ENCODE measurements around the gene ATXN7L3.
A peak's percentile ranks its signal among the peaks of the same experiment; 100 is the strongest.

ATXN7L3 gene

DNA sequence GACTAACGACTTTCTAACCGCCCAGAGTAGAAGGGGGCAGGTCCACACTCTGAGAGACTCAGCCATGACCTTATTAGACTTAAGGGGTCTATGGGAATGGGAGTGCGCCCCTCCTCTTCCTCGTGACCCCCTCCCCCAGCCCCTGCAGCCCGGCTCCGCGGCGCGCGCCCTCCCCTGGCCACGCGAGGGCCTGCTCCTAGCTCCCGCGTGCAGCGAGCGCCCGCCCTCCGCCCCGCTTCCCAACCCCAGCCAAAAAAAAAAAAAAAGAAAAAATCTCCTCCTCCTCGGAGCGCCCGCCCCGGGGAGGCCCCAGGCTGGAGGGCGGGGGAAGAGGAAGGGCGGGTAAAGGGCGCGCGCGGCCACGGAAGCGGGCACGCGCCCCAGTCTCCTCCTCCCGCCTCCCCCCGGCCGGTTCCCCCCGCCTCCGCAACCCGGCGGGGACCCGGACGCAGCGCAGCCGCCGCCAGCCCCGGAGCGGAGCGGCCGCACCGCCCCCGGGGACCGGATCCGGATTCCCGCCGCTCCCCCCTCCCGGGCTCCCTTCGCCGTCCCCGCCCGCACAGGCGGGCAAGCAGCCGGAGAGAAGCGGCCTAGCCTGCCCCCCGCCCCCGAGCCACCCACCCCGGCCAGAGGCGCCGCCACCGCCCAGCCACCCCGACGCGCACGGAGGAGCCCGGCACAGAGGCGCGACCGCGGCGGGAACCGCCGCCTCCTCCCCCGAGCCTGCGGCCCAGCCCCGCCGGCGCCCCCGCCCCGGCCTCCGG is 18.8 kb upstream of the ATXN7L3 start:
- peak; percentile 85 for DNase-seq

DNA sequence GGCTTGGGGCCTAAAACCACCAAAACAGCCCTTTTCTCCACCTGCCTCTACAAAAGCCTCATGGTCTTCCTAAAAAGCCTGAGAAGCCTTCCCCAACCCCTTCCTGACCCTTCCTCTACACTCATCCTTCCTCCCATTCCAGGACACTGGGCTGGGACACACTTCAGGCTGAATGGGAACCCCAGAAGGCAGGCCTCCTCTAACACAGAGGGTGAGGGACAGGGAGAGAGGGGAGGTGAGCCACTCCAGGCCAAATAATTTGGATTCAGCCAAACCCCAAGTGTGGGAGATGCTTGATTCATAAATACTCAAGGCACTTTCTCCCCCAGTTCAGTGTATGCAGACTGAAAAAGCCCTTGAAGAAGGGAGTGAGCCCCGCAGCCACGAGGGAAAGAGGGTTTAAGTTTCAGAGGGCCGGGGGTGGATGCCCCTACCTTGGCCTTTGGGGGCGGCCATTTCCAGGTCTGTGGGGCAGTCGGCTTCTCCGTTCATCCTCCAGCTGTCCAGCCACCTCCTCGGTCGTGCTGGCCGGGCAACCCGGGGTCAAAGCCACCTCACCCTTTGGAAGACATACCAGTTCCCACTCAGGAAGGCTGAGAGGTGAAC is 18.2 kb upstream of the ATXN7L3 start:
- DNase-seq = no peak

DNA sequence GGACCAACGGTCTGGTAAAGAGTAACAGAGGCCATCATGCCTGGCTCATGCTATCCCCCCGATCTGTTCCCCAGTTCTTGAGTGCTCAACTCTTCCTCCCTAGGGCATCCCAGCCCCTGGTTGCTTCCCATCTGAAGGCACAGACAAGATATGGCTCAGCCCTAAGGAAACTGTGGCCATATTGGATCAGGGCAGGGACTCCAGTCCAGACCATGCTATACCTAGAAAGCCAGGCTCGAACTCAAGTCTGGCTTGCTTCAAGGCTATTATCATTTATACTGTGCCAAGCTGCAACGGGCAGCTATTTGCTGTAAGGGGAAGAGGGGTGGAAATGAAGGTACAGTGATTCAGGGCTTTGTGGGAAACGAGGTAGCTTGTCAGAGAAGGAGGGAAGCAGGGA is 17.0 kb upstream of the ATXN7L3 start:
- no peak for DNase-seq

DNA sequence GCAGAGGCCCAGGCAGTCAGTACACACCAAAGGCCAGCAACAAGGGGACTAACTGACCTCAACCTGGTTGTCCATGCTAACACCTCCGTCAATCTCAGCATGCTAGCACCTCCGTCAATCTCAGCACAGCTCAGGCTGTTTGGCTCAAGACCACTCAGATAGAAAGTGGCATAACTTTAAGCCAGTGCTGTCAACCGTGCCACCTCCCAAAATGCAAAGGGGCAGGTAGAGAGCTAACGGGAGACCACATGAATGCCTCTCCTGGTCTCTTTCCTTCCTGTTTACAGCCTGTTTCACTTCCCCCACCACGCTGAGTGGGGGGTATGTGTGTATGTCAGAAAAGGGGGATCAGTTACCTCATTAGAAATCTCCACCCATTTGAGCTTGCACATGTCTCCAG is 16.5 kb upstream of the ATXN7L3 start:
- no peak for DNase-seq

DNA sequence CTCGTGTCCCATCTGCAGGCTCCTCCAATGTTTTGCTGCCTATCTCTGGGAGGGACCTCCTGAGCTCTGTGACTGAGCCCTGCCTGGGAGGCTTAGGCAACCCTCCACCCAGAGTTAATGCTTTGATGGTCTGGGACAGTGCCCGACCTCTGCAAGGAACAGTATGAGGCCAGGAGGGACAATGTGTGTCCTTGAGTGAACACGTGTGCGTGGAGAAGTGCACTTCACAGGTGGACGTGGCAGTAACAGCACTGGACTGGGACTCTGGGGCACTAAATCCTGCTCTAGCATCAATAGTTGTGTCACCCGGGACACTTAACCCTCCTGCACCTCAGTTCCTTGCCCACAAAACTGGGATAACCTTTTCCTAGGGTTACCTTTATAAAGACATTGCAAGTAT is 15.2 kb upstream of the ATXN7L3 start:
- DNase-seq = no peak

DNA sequence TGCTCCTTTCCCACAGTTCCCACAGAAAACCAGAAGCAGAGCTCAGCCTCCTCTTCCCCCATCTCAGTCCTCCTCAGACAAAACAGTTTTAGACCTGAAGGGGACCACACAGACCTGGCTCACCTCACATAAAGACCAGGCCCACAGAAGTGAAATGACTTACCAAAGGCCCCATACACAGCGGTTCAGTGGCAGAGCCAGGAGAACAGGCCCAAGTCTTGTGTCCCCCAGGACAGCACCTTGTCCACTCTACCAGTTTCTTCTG is 14.5 kb upstream of the ATXN7L3 start:
- DNase-seq = no peak

DNA sequence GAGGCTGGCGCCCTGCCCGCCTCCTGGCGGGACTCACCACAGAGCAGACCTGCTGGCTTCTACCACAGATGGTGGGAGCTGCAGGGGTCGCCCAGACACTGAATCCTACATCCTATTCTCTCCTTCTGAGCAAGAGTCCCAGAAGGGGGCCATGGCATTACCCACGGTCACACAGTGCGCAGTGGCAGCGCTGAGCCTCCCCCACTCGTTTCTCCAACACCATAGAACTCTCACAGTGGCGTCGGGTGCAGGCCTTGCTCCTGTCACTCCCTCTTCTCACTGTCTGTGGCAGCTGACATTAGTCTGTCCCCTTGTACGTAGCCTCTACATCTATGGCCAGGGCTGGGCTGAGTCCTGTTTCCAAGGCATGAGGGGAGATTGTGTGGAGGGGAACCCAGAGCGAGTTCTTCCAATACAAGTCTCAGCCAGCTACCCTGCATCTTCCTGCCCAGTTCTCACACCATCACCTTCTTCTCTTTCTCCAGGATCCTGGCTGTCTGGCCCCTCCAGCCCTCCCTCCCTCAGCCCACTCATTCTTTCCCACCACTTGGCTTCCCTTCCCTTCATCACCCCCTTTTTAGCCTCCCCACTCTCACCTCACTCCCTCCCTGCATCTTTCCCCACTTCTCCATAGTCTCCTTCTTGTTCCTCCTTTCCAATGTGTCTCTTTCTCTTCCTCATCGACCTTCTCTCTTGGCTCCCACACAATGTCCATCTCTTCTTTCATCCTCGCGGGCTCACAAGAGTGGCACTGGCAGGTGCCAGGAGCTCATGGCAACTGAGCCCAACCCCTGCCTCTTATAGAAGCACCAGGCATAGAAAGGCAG is 13.9 kb upstream of the ATXN7L3 start:
- DNase-seq = no peak

DNA sequence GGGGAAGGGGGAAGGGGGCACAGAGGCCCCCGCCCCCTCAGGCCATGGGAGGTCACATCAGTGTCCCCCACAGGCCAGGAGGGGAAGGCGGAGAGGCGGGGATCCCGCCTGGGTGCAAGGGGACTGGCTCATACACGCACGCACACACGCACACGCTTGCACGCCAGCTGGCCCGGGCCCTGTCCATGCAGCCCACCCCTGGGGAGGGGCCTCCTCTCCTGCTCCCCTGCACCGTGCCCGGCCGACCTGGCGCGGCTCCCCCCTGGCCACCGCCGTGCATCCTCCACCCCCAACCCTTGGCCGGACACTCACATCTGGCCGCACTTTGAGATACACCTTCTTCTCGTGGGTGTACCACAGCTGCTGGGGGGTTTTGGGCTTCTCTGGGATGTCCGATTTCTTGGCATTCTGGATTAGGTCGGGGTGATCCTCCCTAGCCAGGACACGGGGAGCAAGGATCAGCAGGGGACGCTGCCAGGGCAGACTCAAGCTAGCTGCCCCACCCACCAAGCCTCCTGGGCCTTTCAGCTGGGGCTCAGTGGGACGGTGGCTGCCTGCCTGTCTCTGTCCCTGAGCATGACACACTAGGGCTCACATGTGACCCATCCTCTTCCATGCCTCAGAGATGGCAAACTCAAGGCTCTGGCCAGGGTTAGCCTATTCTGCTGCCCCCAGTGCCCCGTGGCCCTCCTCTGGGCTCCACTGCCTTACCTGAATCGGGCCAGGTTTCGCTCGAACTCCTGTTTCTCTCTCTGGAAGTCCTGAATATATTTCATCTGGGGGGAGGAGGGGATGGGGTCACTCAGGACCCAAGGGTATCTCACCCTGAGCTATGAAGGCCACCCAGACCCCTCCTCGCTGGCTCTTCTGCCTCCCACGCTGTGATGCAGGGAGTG is 13.1 kb upstream of the ATXN7L3 start:
- no peak for DNase-seq

DNA sequence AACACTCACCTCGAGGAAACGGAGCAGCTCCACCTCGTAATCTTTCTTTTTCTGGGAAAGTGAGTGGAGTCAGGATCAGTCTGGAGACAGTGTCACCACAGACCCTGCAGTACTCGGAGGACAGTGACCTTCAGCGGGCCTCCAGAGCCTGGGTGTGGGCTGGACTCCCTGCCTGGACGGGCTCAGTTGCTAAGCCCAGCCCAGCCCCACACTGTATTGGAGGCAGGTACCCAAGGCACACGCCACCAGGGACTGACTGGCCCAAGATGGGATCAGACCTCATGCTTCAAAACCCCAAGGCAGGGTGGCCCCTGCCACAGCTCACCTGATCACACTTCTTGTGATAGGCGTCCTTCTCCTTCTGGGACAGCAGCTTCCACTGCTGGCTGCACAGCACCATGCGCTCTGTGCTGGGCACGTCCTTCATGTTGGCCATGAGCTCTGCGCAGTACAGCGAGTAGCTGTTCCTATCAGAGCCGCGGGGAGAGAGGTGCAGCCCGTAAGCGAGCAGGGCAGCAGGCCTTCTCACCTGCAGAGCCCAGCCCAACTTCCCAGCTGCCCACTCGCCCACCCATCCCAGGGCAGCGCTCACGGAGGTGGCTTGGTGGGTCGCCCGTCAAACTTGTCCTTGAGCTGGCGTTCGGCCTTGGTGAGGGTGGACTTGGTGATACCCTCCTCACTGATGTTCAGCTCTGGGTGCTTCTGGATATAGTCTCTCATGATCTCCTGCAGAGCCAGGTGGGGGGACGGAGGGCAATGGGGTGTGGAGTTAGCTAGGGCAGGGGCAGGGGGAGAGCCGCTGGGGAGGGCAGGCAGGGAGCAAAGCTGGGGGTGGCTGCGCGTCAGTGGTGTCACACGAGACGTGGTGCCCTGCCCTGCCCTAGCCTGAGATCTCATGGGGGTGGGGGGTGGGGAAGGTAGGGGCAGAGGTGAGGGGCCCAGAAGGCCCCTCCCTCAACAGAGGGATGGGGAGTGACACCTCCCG is 11.9 kb upstream of the ATXN7L3 start:
- no peak for DNase-seq

DNA sequence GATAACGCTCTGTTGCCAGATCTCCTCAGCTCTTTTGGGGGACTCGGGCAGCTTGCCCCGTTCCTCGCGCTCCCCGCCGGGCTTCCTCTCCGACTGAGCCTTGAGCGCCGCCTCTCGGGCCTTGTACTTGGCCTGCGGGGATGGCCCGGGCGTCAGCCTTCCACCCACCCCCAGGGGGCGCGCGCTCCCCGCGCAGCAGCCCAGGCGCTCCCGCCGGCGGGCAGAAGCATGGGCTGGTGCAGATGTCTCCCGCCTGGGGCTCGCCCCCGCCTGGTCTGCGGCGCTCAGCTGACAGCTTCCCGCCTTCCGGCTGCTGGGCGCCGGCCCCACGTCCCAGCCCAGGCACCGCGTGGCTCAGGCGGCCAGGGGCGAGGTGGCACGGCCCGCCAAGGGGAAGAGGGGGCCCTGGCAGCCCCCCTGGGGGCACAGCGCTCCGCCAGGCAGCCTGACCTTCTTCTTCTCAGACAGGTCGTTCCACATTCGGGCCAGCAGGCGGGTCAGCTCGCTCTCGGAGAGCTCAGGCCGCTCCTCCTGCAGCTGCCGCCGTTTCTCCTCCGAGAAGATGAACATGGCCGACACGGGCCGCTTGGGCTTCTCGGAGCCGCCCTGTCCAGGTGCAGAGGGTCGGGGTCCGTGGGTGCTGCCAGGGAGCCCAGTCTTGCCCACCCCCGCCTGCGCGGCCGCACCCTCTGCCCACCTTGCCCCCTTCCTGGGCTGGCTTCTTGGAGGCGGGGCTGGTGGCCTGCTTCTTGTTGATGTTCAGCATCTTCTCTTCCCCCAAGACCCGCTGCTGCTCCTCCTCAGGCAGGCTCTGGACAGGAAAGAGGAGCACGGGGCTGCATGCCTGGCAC is 10.9 kb upstream of the ATXN7L3 start:
- DNase-seq = peak; percentile 91

DNA sequence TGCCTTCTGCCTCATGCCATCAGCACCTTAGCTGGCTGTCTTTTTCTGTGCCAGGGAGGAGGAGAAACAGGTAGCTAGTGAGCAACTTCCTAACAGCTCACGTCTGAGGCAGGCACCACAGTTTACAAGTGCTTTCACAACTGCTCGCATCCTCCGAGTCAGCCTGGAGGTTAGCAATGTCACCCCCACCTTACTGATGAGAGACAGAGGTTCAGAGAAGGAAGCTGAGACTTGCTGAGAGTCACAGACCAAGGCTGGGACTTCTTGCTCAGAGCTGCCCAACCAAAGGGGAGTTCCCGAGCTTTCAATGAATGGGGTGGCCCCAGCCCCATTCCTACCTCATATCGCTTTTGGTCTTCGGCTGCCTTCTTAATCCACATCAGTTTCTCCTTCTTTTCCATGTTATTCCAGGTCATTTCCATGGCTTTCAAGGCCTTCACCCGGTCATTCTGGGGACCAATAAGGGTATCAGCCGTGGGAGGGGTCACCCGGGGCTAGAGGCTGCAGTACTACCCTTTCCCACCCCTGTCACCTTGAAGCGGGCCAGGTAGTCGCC is 10.2 kb upstream of the ATXN7L3 start:
- DNase-seq = peak; percentile 46

DNA sequence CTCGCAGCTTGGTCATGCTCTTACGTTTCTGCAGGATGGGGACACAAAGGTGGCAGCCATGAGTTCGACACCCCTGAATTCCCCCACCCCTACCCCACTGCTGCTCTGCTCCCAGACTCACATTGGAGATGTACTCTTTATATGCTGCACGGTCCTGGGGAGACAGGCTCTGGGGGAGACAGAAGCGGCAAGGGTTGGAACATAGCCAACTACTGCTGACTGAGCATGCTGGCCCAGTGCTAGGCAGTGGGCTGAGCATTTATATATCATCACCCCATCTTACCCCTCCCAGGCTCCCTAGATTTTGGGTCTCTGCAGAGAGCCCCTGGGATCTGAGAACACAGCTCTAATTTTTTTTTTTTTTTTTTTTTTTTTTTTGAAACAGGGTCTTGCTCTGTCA is 8.1 kb upstream of the ATXN7L3 start:
- no peak for DNase-seq

DNA sequence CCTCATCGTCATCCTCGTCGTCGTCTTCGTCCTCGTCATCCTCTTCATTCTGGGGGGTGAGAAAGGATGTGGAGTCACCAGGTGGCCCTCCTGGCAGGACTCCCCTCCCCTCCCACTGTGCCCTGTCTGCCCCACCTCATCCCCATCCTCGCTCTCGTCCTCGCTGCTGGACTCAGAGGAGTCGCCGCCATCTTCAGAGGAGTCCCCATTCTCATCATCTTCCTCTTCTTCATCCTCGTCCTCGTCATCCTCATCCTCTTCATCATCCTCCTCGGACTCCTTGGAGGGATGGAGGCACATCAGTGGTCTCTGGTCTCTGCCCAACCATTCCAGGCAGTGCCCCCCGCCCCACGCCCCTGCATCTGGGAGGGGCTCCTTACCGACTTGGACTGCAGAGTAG is 7.6 kb upstream of the ATXN7L3 start:
- no peak for DNase-seq

DNA sequence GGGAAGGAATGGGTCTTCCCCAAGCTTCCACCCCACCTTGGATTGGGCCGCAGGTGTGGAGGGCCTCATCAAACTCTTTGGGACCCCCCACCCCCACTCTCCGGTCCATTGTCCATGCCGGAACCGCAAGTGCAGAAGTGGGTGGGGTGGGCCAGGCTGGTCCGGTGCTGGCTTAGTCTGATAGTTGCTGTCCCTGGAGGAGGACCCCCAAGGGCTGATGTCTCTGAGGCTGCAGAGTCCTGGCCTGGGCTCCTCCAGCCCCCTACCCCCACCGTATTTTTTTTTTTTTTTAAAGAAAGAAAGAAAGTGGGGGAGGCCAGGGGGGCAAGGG is 7.1 kb upstream of the ATXN7L3 start:
- DNase-seq = no peak

DNA sequence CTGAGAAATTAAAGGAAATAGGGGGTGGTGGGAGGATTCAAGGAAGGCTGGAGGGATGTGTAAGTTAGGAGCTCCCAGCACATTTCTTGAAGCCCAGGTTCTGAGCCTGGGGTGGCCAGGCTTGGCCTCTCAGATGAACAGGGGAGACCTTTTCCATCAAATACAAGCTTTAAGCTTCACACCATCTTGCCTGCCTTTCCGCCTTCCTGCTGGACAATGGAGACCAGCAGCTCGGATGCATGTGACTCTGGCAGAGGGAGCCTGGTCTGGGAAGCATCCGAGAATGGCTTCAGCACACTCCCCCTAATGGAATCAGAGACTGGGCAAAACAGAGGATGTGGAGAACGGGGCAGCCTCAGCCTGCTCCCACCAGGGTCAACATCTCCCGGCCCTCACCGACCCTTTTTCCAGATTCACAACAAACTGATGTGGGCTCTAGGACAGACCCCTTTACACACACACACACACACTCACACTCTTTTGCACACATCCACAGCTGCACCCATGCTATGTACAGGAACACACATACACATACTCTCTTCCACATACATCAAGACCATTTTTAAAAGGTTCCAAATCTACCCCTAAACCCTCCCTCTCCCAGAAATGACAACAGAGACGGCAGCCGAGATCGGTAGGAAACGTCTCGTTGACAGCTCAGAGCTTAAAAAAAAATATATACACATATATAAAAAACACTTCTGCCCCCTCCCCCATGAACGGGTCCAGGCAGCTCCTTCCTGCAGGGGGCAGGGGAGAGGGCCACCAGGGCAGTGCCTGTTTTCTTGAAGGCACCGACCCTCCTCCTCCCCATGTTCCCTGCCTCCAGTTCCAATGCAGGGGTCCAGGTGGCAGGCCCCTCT is 6.5 kb upstream of the ATXN7L3 start:
- no peak for DNase-seq

DNA sequence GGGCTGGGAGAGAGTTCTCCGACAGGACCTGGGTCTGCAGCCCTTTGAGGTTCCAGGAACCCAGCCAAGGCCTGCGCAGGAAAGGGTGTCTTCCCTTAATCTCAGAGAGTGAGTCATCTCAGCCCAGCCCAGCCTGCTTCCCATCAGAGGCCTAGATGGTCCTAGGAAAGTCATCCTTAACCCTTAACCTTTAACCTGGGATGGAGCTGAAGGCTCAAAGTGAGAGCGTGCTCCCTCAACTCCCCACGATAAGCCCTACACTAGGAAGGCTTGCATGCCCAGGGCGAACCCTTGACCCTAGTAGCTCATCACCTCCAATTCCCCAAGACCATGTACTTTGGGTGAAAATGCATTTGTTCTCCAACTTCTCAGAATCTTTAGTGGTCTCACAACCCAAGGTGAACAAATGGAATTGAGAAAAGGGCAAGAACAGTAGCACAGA is 4.8 kb upstream of the ATXN7L3 start:
- DNase-seq = no peak

DNA sequence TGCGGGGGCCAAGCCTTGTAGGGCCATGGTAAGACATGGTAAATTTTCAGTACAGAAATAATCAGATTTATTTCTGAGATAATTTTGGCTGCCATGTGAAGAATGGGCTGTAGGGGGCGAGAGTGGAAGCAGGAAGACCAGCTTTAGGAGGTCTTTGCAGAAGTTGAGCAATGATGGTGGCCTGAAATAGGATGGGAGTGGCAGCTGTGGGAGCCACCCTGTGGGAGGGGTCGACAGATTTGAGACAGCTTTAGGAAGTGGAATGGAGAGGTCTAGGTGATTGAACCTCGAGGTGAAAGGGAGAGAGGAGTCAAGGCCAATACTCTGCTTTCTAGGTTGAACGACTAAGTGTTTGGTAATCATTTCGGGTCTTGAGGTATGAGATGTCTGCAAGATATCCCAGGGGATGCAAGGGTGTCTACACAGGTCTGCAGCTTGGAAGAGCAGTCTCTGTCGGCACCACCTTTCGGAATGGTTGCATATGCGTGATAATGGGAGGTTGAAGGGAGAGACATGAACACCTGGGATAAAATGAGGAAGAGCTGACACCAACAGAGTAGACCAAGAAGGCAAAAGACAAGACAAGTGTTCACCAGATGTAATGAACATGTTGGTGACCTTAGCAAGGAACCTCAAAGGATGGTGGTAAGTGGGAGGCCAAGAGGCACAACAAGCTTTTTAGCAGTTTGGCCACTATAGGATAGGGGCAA is 4.2 kb upstream of the ATXN7L3 start:
- DNase-seq = peak; percentile 47

DNA sequence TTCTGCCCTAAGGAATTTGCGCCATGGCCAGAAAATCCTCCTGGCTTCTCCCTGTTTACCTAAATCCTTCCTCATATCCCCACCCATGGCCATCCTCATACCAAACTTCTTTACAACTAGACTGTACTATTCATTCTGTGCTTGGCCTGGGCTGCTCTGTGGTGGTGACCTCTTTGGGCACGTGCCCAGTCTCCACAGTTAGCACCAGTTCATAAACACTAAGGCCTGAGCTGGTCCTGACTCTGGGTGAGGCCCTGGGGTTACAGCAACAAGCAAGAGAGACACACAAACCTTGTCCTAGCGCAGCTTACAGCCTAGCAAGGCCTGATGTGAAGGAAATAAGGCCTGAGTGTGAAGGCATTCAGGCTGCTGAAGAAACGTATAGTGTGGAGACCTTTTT is 3.1 kb upstream of the ATXN7L3 start:
- DNase-seq = no peak

Measured in activated naive CD4-positive, alpha-beta T cell treated with Interleukin-2 at 50 U/mL for 16 hours (primary cell).